Measurements from ENCODE around the gene VPS13D.
"Not testable (repeated sequence)": the region's sequence is repeated elsewhere in the genome, so short reads cannot be mapped to it uniquely, and the experiment has no call there.

GRCh38 chr1:12538536-12538935 lies 308.7 kb downstream of the VPS13D start:
- not testable (repeated sequence) for TF ChIP-seq CTCF, POLR2A (IDR thresholded peaks at IDR 0.05)

Measured in esophagus squamous epithelium (tissue), 4 donors.